HuH-7.5 (cell line): ENCODE data around the gene ZMYND19.
A peak's percentile ranks its signal among the peaks of the same experiment; 100 is the strongest.
"Not testable (repeated sequence)": the region's sequence is repeated elsewhere in the genome, so short reads cannot be mapped to it uniquely, and the experiment has no call there.

ENCODE experiments used
- DNase-seq: peaks from one replicate; pipeline ENCODE4 v3.0.0; 2011; ENCODE audit warnings: low spot score

Gene ZMYND19

GRCh38 chr9:137588891-137589290 lies 1.4 kb downstream of the ZMYND19 start:
- DNase-seq: no peak

GRCh38 chr9:137588311-137588710 lies 2.0 kb downstream of the ZMYND19 start:
- no peak for DNase-seq

DNA sequence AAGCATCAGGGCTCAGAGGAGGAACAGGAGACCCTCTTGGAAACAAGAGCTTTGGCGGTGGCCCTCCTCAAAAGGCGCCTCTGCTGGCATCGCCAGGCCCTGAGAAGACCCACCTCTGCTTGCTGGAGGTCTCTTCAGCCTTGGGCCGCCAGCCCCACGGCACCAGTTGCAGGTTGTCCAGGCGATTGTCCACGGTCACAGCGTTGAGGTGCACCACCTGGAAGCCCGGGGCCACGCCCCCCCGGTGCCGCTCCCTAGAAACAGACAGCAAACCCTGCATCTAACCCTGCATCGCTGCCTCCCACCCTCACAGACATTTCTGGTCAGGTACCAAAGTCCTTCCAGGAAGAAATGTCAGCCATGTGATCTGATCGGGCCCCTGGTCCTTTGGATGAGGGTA lies 3.5 kb downstream of the ZMYND19 start:
- no peak for DNase-seq

DNA sequence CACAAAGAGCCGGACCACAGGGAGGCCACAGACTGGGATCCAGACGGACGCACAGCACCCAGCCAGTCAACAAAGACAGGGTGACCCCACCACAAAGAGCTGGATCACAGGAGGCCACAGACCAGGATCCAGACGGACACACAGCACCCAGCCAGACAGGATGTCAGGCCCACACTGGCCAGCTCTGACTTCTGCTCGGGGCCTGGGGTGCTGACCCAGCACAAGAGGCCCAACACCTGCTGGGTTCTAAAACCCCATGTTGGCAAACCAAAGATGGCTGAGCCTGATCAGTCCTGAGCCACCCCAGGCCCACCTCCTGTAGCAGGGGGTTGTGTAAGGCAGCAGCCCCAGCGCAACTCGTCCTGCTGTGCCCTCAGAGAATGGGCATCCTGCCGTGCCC lies 6.4 kb downstream of the ZMYND19 start:
- no peak for DNase-seq

- DNase-seq: no peak
Measured at GRCh38 chr9:137583347-137583746, 7.0 kb downstream of the ZMYND19 start.

GRCh38 chr9:137582286-137582860 lies 7.9 kb downstream of the ZMYND19 start:
- DNase-seq: peak; percentile 43

GRCh38 chr9:137581361-137582285 lies 8.7 kb downstream of the ZMYND19 start:
- DNase-seq: no peak

DNA sequence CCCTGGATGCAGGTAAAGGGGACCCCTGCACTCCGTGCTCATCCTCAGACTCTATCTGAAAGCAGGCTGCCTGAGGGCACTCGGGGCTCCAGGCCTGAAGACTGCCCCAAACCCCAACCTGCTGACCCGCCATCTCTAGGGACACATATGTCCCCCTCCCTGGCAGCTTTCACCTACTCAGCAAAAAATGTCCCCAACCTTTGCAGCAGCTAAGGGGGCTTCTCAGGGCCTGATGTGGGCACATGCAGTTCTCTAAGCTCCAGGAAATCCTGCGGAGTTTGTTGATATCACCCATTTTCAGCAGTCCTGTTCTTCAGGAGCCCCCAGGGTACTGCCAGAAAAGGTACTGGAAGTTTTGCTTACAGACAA lies 9.4 kb downstream of the ZMYND19 start:
- no peak for DNase-seq

GRCh38 chr9:137580209-137580953 lies 9.9 kb downstream of the ZMYND19 start:
- no peak for DNase-seq

DNA sequence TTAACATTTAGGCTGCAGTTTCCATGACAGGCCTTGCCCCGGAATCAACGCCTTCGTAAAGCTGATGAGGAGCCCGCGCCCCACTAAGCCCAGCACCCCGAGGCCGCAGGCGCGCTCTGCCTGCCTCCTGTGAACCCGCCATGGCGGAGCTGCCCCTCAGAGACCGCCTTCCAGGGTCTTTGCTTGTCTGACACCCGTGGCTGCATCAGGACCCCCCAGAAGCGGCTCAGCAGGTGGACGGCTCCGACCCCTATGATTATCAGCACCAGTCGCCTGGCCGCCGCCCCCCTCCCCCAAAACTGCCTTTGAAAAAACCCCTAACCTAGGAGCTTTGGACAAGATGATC lies 11.1 kb downstream of the ZMYND19 start:
- no peak for DNase-seq

DNA sequence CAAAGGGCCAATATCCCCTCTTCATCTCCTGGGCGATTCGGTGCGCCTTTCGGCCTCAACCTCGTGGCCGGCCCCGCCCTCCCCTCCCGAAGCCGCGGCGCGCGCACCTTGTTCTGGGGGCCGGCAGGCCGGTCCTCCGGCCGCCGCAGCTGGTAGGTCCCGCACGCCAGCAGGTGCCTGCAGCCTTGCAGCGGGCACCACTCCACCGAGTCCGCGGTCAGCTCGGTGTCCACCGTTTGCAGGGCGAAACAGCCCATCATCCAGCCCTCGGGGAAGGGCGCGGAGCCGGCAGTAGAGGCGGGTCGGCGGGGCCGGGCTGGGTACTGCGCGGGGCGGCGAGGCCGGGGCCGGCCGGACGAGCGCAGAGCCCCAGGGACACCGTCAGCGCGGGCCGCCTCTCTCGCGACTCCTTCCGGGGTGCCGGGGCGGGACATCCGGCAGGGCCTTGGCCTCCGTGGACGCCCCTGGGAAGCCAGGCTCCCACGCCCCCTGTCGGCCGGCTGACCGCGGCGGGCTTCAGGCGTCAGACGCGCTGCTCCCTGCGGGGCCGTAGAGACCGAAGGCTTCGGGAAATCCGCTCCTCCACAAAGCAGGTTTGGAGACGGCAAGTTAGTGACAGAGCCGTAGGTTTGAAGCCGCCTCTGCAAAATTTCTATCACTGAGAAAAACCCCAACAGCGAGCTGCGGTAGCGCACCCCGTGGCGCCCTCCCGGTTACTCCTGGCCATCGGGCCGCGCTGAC lies 11.6 kb downstream of the ZMYND19 start, which contains the start of gene DPH7:
Gene DPH7, minus strand, starts transcription at position 408 of the 741 bp plus-strand sequence. Its CDS starts 148 bp downstream, at position 260.
- DNase-seq: peak; percentile 98

GRCh38 chr9:137575716-137576411 lies 14.4 kb downstream of the ZMYND19 start:
- no peak for DNase-seq

DNA sequence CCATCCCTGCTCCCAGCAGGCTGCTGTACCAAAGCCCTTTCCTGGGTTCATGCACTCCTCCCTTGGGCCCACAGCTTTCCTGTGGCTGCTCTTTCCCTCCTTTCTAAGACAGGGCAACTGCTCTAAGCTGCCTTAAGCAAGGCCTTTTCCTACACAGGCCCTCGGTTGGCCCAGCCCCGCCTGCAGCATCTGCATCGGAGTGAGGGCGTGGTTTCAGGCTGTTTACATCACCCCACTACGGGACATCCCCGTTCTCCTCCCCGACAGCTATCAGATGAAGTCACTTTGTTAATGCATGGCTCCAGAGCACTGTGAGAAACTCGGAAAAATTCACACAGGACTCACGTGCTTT lies 15.0 kb downstream of the ZMYND19 start:
- DNase-seq: no peak

DNA sequence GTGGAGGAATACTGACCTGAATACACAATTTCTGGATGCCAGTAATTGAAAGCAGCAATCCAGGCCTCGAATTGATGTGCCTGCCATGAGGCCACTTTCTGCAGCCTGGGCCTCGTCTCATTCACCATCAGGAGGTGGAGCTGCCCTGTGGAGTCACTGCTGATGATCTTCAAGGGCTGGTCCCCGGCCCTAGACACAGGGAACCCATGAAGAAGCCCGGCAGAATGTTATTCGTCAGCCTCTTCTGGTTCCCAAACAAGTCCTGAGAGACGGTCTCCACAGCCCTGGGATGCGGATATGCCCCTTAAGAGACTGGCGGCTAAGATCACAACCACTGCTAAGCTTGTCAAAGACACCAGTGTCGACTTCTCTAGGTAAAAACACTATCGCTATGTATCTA lies 16.1 kb downstream of the ZMYND19 start:
- DNase-seq: no peak

DNA sequence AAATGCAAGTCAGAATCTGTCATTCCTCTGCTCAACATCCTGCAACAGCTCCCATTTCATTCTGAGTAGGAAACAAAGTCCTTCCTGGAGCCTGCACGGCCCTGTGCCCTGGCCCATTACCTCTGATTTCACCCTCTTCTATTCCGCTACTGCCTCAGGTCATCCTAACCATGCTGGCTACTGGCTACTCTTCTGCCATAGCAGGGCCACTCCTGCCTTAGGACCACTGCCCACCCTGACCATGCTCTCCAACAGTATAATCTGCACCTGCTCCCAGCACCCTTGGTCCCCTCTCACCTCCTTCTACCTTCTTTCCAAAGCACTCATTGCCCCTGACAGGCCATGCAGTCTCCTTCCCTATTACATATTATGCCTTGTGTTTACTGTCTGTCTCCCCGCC lies 19.7 kb downstream of the ZMYND19 start:
- no peak for DNase-seq

GRCh38 chr9:137569609-137570203 lies 20.6 kb downstream of the ZMYND19 start:
- no peak for DNase-seq

GRCh38 chr9:137568445-137568844 lies 21.9 kb downstream of the ZMYND19 start:
- DNase-seq: not testable (repeated sequence)

DNA sequence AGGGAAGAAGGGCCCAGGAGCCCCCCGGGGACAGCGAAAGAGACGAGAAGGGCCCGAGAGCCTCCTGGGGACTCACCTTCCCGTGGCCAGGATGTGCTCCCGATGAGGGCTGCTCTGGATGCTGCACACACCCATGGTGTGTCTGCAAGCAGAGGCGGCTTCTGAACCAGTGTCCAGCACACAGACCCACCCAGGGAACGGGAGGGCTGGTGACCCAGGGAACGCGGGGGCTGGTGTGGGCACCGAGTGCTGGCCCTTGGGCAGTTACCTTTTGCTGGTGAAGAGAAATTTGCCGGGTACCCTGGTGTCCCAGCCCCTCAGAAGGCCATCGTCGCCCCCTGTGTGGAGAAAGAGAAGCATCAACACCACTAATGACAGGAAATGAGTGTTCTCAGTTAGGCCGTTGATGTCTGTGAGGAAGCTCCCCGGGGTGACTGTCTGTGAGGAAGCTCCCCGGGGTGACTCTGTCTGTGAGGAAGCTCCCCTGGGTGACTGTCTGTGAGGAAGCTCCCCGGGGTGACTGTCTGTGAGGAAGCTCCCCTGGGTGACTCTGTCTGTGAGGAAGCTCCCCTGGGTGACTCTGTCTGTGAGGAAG lies 25.4 kb downstream of the ZMYND19 start:
- DNase-seq: no peak

GRCh38 chr9:137564134-137564533 lies 26.2 kb downstream of the ZMYND19 start:
- DNase-seq: no peak

DNA sequence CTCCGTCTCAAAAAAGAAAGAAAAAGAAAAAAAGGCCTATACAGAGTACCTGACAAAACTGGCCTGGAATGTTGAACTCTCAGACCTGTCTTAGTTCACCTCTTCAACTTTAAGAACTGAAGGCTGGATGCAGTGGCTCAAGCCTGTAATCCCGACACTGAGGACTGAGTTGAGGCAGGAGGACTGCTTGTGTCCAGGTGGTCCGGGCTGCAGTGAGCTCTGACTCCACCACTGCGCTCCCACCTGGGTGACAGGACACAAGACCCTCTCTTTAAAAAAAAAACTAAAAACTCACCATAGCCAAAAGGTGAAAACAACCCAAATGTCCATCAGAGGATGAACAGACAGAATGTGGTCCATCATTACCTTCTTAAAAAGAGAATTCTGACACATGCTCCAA lies 32.2 kb downstream of the ZMYND19 start:
- no peak for DNase-seq
